K562 (cell line): Measurements from ENCODE around the gene COLQ. TPM values are rescaled to one million over a fixed set of nuclear protein-coding genes. Genes with fewer than 3 reads are reported as not detected.

Source experiments
- ATAC-seq: fragments of 200-7000 bp; cut with Tn5 transposase; 3 replicates; pipeline ENCODE4 v1.9.1; 2020; ENCODE audit warnings: moderate library complexity
- BruUV-seq: library from RNA; stranded (reverse); fragments of 400-500 nt; replicated peaks from 2 replicates; lab custom pipeline; 2021; lab: Mats Ljungman, UMichigan
- CTCF ChIA-PET: fragments of 300-600 bp; formaldehyde crosslinking; extraction: SDS; loops from one replicate; lab custom pipeline; 2021; ENCODE audit warnings: low intra/inter-chr PET ratio; lab: Yijun Ruan, JAX
- POLR2A ChIA-PET: fragments of 300-600, 350-650 bp; sonication (Branson Sonifier 250); formaldehyde crosslinking; extraction: SDS; loops from one replicate; lab custom pipeline; 2021; ENCODE audit warnings: antibody characterized with exemption, inconsistent platforms; lab: Yijun Ruan, JAX
- DNase-seq, 4 experiments: peaks; one replicate each; pipeline versions ENCODE4 v3.0.0 to v3.0.0-alpha.2; 2011 to 2018; ENCODE audit warnings: low spot score in 3 of 4, mixed read lengths in 3 of 4; ENCODE audit errors: extremely low read depth in 1 of 4
- FAIRE-seq: peaks from 2 replicates; lab custom pipeline; 2011; peaks lifted over from hg19 to GRCh38; lab: Jason Lieb, UNC
- H2AFZ ChIP-seq: 2 replicates; pipeline ENCODE4 v1.6.0; 2011; ENCODE audit warnings: low read depth, low read length, control low read depth, inconsistent platforms
- H3K27ac ChIP-seq: fragments of 200-600 bp; 3 replicates; pipeline ENCODE4 v1.8.0; 2011; ENCODE audit warnings: low read depth, mild to moderate bottlenecking, control low read depth, inconsistent platforms, low read length, moderate library complexity, mixed read lengths; ENCODE audit errors: extremely low read depth
- H3K27me3 ChIP-seq, 2 experiments: fragments of 300-600 bp in 1 of 2; 2 replicates in 1 of 2; 3 replicates in 1 of 2; pipeline versions ENCODE4 v1.6.0 to v1.8.0; 2011; ENCODE audit warnings: inconsistent platforms in 2 of 2, low read length in 2 of 2, mild to moderate bottlenecking in 1 of 2, mixed read lengths in 1 of 2, moderate library complexity in 1 of 2; ENCODE audit not compliant: control insufficient read depth in 2 of 2, insufficient read depth in 2 of 2
- H3K36me3 ChIP-seq: fragments of 300-600 bp; 3 replicates; pipeline ENCODE4 v1.8.0; 2011; ENCODE audit warnings: mild to moderate bottlenecking, low read length, inconsistent platforms; ENCODE audit not compliant: control insufficient read depth, insufficient read depth
- H3K4me1 ChIP-seq, 2 experiments: fragments of 200-600 bp in 1 of 2; replicated peaks in 1 of 2; 2 replicates in 1 of 2; 3 replicates in 1 of 2; pipeline versions ENCODE4 v1.5.1 to v1.8.0; 2011; ENCODE audit warnings: inconsistent platforms in 2 of 2, low read length in 2 of 2, mild to moderate bottlenecking in 1 of 2, mixed read lengths in 1 of 2, moderate library complexity in 1 of 2; ENCODE audit not compliant: control insufficient read depth in 2 of 2, insufficient read depth in 2 of 2
- H3K4me2 ChIP-seq: 2 replicates; pipeline ENCODE4 v1.6.1; 2011; ENCODE audit warnings: low read length, control low read depth, inconsistent platforms, mixed read lengths; ENCODE audit not compliant: insufficient read depth
- H3K4me3 ChIP-seq: fragments of 200-600 bp; sonication (generic), shearing (Covaris generic); 2 replicates; pipeline ENCODE4 v1.5.1; 2016; ENCODE audit warnings: control low read depth, inconsistent platforms
- H3K79me2 ChIP-seq: fragments of 200-600 bp; 3 replicates; pipeline ENCODE4 v1.8.0; 2011; ENCODE audit warnings: low read length, inconsistent platforms; ENCODE audit not compliant: control insufficient read depth, insufficient read depth
- H3K9ac ChIP-seq, 2 experiments: 2 replicates each; pipeline versions ENCODE4 v1.6.0 to v1.6.1; 2011; ENCODE audit warnings: low read depth in 2 of 2, low read length in 2 of 2, control low read depth in 1 of 2, inconsistent platforms in 1 of 2, mild to moderate bottlenecking in 1 of 2, mixed read lengths in 1 of 2; ENCODE audit not compliant: insufficient read depth in 1 of 2
- H3K9me1 ChIP-seq: one replicate; pipeline ENCODE4 v1.6.0; 2011; ENCODE audit warnings: inconsistent platforms, mild to moderate bottlenecking, low read length, moderate library complexity; ENCODE audit not compliant: control insufficient read depth, insufficient read depth
- H3K9me3 ChIP-seq: replicated peaks from 2 replicates; pipeline ENCODE4 v1.5.1; 2011; ENCODE audit warnings: low read depth, low read length, inconsistent platforms; ENCODE audit not compliant: control insufficient read depth, insufficient read depth
- H4K20me1 ChIP-seq: replicated peaks from 2 replicates; pipeline ENCODE4 v1.6.1; 2011; ENCODE audit warnings: low read length, inconsistent platforms, mixed read lengths; ENCODE audit not compliant: control insufficient read depth, insufficient read depth
- ARHGAP35 ChIP-seq: fragments of 450-650 bp; IDR thresholded peaks from 2 replicates; pipeline ENCODE4 v1.6.1; 2018; ENCODE audit not compliant: partially characterized antibody
- ATF1 ChIP-seq, 2 experiments: fragments of 450-650 bp in 1 of 2; IDR thresholded peaks; 2 replicates each; pipeline ENCODE4 v1.6.1; 2016; ENCODE audit warnings: missing compliant biosample characterization in 1 of 2, missing genetic modification characterization in 1 of 2
- CEBPZ ChIP-seq: fragments of 150-350 bp; IDR thresholded peaks from 2 replicates; pipeline ENCODE4 v1.6.1; 2014; ENCODE audit warnings: low read depth, mild to moderate bottlenecking, low read length, borderline replicate concordance
- E2F6 ChIP-seq, 2 experiments: IDR thresholded peaks; 2 replicates each; pipeline ENCODE4 v1.6.1; 2011; ENCODE audit warnings: borderline replicate concordance in 1 of 2, control low read depth in 1 of 2, low read depth in 1 of 2, low read length in 1 of 2, mild to moderate bottlenecking in 1 of 2, mixed read lengths in 1 of 2, moderate library complexity in 1 of 2; ENCODE audit not compliant: insufficient read depth in 1 of 2, insufficient read length in 1 of 2, poor library complexity in 1 of 2, severe bottlenecking in 1 of 2; ENCODE audit errors: extremely low read depth in 1 of 2
- FOXJ2 ChIP-seq: fragments of 200-800 bp; sonication (Bioruptor generic); IDR thresholded peaks from 2 replicates; pipeline ENCODE4 v1.6.1; 2016; ENCODE audit warnings: missing genetic modification characterization, missing compliant biosample characterization
- FOXJ3 ChIP-seq: sonication (generic); formaldehyde crosslinking; IDR thresholded peaks from 2 replicates; pipeline ENCODE4 v1.4.0; 2020; ENCODE audit warnings: mild to moderate bottlenecking, missing genetic modification reagents
- HDAC6 ChIP-seq: IDR thresholded peaks from 2 replicates; pipeline ENCODE4 v1.6.1; 2012; ENCODE audit warnings: low read depth, mild to moderate bottlenecking, control low read depth, inconsistent platforms, low read length, moderate library complexity
- KDM4B ChIP-seq, 2 experiments: fragments of 450-650 bp in 1 of 2; sonication (generic) in 1 of 2; IDR thresholded peaks; 2 replicates each; pipeline ENCODE4 v1.6.1; 2016 to 2017; ENCODE audit warnings: borderline replicate concordance in 2 of 2, antibody characterized with exemption in 1 of 2, low read depth in 1 of 2, mild to moderate bottlenecking in 1 of 2
- NFE2L1 ChIP-seq: fragments of 450-650 bp; IDR thresholded peaks from 2 replicates; pipeline ENCODE4 v1.6.1; 2016; ENCODE audit warnings: missing genetic modification characterization, low read depth, mild to moderate bottlenecking, missing compliant biosample characterization, moderate library complexity, borderline replicate concordance
- NFRKB ChIP-seq: fragments of 450-650 bp; IDR thresholded peaks from 2 replicates; pipeline ENCODE4 v1.6.1; 2016; ENCODE audit warnings: low read depth
- PRDM10 ChIP-seq: fragments of 450-650 bp; IDR thresholded peaks from 2 replicates; pipeline ENCODE4 v1.6.1; 2018; ENCODE audit not compliant: partially characterized antibody
- RFX1 ChIP-seq: fragments of 450-650 bp; IDR thresholded peaks from 2 replicates; pipeline ENCODE4 v1.6.1; 2016; ENCODE audit warnings: mild to moderate bottlenecking, moderate library complexity
- TCF3 ChIP-seq: sonication (generic); formaldehyde crosslinking; IDR thresholded peaks from 2 replicates; pipeline ENCODE4 v1.4.0; 2020; ENCODE audit warnings: mild to moderate bottlenecking, missing genetic modification reagents
- ZNF134 ChIP-seq: fragments of 250-450 bp; sonication (Bioruptor Pico); conservative IDR thresholded peaks from 2 replicates; pipeline ENCODE4 v1.4.0; 2020
- WGBS: fragments of 100-300 bp; shearing (Covaris generic); methylation state at CpG from one replicate; pipeline ENCODE4 v1.1.6; 2016; ENCODE audit warnings: low coverage, mixed read lengths; ENCODE audit not compliant: insufficient coverage; ENCODE audit errors: missing lambda C conversion rate; 5-methylcytosine and 5-hydroxymethylcytosine counted together
- in situ Hi-C: fragments of 300-500 bp; cut with MboI; formaldehyde crosslinking; loops from 4 replicates; pipeline ENCODE4 v1.15.0; 2018; ENCODE audit warnings: inconsistent platforms, mixed read lengths
- intact Hi-C: fragments of 100-400 bp; cut with micrococcal nuclease; formaldehyde crosslinking; loops from 2 replicates; pipeline ENCODE4 v1.14.2; 2022
- polyA plus RNA-seq, 8 experiments: library from polyadenylated mRNA; depleted of rRNA in 4 of 8; stranded (reverse) in 5 of 8; unstranded in 3 of 8; fragments of >200 nt; fragmentation: Nextera tagmentation in 2 of 8; fragmentation: Illumina TruSeq in 1 of 8; extraction: Ambion mirVana in 2 of 8; extraction: Trizol in 1 of 8; gene quantifications; 2 replicates each; pipeline versions ENCODE4 v1.2.1 to v1.2.3, GENCODE V29; 2011 to 2014; ENCODE audit warnings: inconsistent platforms in 1 of 8, missing spikeins in 1 of 8
- total RNA-seq, 7 experiments: library from RNA; depleted of rRNA in 6 of 7; stranded (reverse); fragments of >200 nt in 6 of 7; fragmentation: Illumina TruSeq in 2 of 7; extraction: Trizol in 2 of 7; gene quantifications; 2 replicates each; pipeline versions ENCODE4 v1.2.1 to v1.2.3, GENCODE V29; 2011 to 2021; ENCODE audit warnings: low replicate concordance in 1 of 7

The COLQ gene
- total and polyA plus RNA-seq, 9 of the 15 experiments (the other 6 are each of a cell fraction or from before 2014, with no cell fraction given): 0.04 to 0.36 (median 0.27) TPM; not detected in 4

- H3K36me3 ChIP-seq: no peaks in the 10 kb centered on the region
- ATAC-seq (peak; percentile 50), FAIRE-seq (no peak), DNase-seq (no peak)
- H4K20me1 ChIP-seq: no peaks in the 10 kb centered on the region
- H3K4me3 ChIP-seq: no peak overlapping the region
- BruUV-seq: no TSS peak
- no peak overlapping the region for H2AFZ ChIP-seq
- ChIA-PET CTCF (no interaction called here), POLR2A (interaction anchor here (1.1 kb wide), 1 partner anchor 12 kb away, joined by 3 read pairs; no protein-coding TSS in a partner anchor)
- H3K9me1 ChIP-seq: no peaks in the 10 kb centered on the region
- H3K27ac ChIP-seq: no peak overlapping the region
- no peak overlapping the region for H3K9ac ChIP-seq
- intact Hi-C loops (no loop called here), in situ Hi-C loops (no loop called here)
- 0 out of 2 replicates have a peak, but pooled peaks cover 1% of the 10 kb centered on the region for H3K9me3 ChIP-seq
- H3K4me1 ChIP-seq: no peaks in the 10 kb centered on the region
- H3K79me2 ChIP-seq: no peaks in the 10 kb centered on the region
- no peak overlapping the region for H3K4me2 ChIP-seq
- H3K27me3 ChIP-seq: peaks cover 50 to 70% of the 10 kb centered on the region in 2 experiments
- 1% methylated on average over 10 of the region's 10 CpGs for whole genome bisulfite sequencing
- TF ChIP-seq CEBPZ (no peak), HDAC6 (no peak), FOXJ3 (CRISPR knock-in tag) (peak; percentile 65; the same call in 1 of the 2 replicates), ZNF134 (CRISPR knock-in tag) (no peak), NFRKB (no peak), ARHGAP35 (no peak), NFE2L1 (no peak), KDM4B (IDR thresholded peaks at IDR 0.05; ENCODE audit: borderline replicate concordance in 2 of 2, low read depth in 1 of 2) (no peak), RFX1 (peak; percentile 62), ATF1 (CRISPR knock-in tag; IDR thresholded peaks at IDR 0.05) (no peak), ATF1 (tag; IDR thresholded peaks at IDR 0.05) (no peak), PRDM10 (no peak), TCF3 (CRISPR knock-in tag) (no peak), FOXJ2 (tag) (peak; percentile 93), E2F6 (IDR thresholded peaks at IDR 0.05; ENCODE audit: borderline replicate concordance in 1 of 2, extremely low read depth in 1 of 2, insufficient read depth in 1 of 2, insufficient read length in 1 of 2, low read depth in 1 of 2, low read length in 1 of 2, poor library complexity in 1 of 2, severe bottlenecking in 1 of 2) (peak in 1 of 2 experiments; percentile 26)
These were observed 9.3 kb downstream of the COLQ start for GRCh38 chr3:15512166-15512565.
